ENCODE results near the gene RXFP2.

DNA sequence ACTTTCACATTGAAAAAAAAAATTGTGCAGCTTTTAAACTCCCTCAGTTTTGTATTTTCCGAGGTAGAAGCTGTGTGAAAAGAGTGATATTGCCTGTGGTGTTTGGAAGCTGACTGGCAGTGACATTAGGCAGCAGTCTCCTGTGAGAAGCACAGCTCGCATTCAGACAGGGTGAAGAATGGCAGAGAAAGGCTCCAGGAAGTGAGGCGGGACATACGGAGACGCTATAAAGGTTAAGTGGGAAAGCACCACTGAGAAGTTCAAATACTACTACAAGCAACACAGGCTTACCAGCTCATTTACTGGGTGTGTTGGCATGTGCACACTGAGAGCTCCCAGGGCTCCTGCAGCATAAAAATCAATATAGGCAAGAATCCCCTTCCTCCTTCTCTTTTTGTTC, 88.4 kb downstream of the RXFP2 start:
- no peak for TF ChIP-seq POLR2AphosphoS5 (IDR thresholded peaks at IDR 0.05; ENCODE audit: borderline replicate concordance, low read depth, low read length)
- TF ChIP-seq EZH2 (IDR thresholded peaks at IDR 0.05), result no peak
